Measurements from ENCODE around the gene VSTM2L.

DNA sequence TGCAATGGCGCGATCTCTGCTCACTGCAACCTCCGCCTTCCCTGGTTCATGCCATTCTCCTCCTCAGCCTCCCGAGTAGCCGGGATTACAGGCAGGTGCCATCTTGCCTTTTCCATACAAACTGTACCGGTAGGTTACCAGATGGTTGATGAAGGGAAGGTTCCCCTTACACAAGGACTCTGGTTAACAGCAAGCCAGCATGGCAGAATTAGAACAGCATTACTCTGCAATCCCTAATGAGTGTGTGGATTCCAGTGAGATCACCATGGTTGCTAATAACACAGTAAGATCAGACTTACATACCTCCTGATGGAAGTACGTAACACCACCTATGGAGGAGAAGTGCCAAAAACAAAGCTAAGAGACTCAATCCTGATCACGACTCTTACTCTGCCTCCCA lies 78.6 kb downstream of the VSTM2L start:
- TF ChIP-seq, protein P1, sequence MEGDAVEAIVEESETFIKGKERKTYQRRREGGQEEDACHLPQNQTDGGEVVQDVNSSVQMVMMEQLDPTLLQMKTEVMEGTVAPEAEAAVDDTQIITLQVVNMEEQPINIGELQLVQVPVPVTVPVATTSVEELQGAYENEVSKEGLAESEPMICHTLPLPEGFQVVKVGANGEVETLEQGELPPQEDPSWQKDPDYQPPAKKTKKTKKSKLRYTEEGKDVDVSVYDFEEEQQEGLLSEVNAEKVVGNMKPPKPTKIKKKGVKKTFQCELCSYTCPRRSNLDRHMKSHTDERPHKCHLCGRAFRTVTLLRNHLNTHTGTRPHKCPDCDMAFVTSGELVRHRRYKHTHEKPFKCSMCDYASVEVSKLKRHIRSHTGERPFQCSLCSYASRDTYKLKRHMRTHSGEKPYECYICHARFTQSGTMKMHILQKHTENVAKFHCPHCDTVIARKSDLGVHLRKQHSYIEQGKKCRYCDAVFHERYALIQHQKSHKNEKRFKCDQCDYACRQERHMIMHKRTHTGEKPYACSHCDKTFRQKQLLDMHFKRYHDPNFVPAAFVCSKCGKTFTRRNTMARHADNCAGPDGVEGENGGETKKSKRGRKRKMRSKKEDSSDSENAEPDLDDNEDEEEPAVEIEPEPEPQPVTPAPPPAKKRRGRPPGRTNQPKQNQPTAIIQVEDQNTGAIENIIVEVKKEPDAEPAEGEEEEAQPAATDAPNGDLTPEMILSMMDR (IDR thresholded peaks at IDR 0.05; ENCODE audit: low read depth, low read length), result no peak
- no peak for TF ChIP-seq EZH2phosphoT487 (IDR thresholded peaks at IDR 0.05; ENCODE audit: low read depth)

Measured in OCI-LY3 (cell line).